Measurements from ENCODE around the gene TNP2. TPM values are rescaled to one million over a fixed set of nuclear protein-coding genes. Genes with fewer than 3 reads are reported as not detected.

TNP2 gene
- total and polyA plus RNA-seq, 9 of the 15 experiments (the other 6 are each of a cell fraction or from before 2014, with no cell fraction given) = not detected

DNA sequence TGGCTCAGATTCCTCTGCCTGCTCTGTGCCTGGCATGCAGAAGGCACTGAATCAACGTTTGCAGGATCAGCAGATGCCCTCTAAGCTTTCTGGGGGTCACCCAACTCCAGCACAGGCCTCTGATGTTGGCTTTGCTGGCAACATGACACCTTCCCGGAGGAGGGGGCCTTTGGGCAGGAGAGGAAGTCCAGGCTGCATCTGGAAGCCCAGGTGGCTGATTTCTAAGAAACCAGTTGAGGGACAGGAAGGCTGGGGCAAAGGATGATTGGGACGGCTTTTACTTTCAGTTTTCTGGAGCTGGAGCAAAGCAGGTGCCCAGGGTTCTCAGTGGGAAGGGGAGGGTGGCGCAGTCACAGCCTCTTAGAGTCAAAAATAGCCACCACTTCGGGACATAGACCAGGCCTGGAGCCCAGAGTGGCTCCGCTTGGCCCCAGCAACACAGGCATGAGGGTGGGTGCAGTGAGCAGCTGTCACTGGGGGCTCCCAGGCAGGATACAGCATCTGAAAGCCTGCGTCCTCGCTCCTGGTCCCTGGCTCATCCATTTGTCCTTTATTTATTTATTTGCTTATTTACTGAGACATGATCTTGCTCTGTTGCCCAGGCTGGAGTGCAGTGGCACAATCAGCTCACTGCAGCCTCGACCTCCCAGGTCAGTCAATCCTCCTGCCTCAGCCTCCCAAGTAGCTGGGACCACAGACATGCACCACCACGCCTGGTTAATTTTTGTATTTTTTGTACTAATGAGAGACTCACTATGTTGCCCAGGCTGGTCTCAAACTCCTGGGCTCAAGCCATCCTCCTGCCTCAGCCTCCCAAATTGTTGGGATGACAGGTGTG is 28.3 kb downstream of the TNP2 start (continued):
- TF ChIP-seq, protein P1, sequence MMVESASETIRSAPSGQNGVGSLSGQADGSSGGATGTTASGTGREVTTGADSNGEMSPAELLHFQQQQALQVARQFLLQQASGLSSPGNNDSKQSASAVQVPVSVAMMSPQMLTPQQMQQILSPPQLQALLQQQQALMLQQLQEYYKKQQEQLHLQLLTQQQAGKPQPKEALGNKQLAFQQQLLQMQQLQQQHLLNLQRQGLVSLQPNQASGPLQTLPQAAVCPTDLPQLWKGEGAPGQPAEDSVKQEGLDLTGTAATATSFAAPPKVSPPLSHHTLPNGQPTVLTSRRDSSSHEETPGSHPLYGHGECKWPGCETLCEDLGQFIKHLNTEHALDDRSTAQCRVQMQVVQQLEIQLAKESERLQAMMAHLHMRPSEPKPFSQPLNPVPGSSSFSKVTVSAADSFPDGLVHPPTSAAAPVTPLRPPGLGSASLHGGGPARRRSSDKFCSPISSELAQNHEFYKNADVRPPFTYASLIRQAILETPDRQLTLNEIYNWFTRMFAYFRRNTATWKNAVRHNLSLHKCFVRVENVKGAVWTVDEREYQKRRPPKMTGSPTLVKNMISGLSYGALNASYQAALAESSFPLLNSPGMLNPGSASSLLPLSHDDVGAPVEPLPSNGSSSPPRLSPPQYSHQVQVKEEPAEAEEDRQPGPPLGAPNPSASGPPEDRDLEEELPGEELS (CRISPR knock-in tag; IDR thresholded peaks at IDR 0.05; ENCODE audit: borderline replicate concordance) = no peak
- TF ChIP-seq XRCC5 (IDR thresholded peaks at IDR 0.05; ENCODE audit: low read depth, low read length) (no peak), POU5F1 (IDR thresholded peaks at IDR 0.05; ENCODE audit: borderline replicate concordance, low read depth, low read length, partially characterized antibody) (no peak), ZFP1 (CRISPR knock-in tag; IDR thresholded peaks at IDR 0.05) (no peak), ASH1L (IDR thresholded peaks at IDR 0.05; ENCODE audit: borderline replicate concordance, low read depth, partially characterized antibody) (no peak), ATF7 (IDR thresholded peaks at IDR 0.05) (no peak), HMGN3 (IDR thresholded peaks at IDR 0.05; ENCODE audit: borderline replicate concordance, extremely low read depth, insufficient read length, low read depth, low read length) (no peak), MAZ (CRISPR knock-in tag; conservative IDR thresholded peaks at IDR 0.05 in 1 of 2, IDR thresholded peaks at IDR 0.05 in 1 of 2) (peak in 1 of 2 experiments; percentile 83; a peak in 2 of 4 replicates), MYNN (IDR thresholded peaks at IDR 0.05) (no peak), MYNN (CRISPR knock-in tag; IDR thresholded peaks at IDR 0.05) (no peak), ZNF140 (CRISPR knock-in tag; IDR thresholded peaks at IDR 0.05) (no peak), NFRKB (IDR thresholded peaks at IDR 0.05; ENCODE audit: low read depth) (no peak), GATA2 (CRISPR knock-in tag; IDR thresholded peaks at IDR 0.05) (no peak), NR1H2 (CRISPR knock-in tag; IDR thresholded peaks at IDR 0.05) (no peak), SPI1 (IDR thresholded peaks at IDR 0.05; ENCODE audit: borderline replicate concordance, low read depth, low read length) (peak; percentile 81; the same call in 1 of the 2 replicates), ZNF253 (CRISPR knock-in tag; conservative IDR thresholded peaks at IDR 0.05) (no peak), ZBTB17 (CRISPR knock-in tag; IDR thresholded peaks at IDR 0.05) (no peak), CBX8 (IDR thresholded peaks at IDR 0.05; ENCODE audit: borderline replicate concordance, extremely low read depth, low read depth, low read length, poor library complexity, severe bottlenecking) (no peak), ATF1 (CRISPR knock-in tag; IDR thresholded peaks at IDR 0.05) (no peak), ATF1 (tag; IDR thresholded peaks at IDR 0.05) (no peak)
- TF ChIP-seq, protein P2, sequence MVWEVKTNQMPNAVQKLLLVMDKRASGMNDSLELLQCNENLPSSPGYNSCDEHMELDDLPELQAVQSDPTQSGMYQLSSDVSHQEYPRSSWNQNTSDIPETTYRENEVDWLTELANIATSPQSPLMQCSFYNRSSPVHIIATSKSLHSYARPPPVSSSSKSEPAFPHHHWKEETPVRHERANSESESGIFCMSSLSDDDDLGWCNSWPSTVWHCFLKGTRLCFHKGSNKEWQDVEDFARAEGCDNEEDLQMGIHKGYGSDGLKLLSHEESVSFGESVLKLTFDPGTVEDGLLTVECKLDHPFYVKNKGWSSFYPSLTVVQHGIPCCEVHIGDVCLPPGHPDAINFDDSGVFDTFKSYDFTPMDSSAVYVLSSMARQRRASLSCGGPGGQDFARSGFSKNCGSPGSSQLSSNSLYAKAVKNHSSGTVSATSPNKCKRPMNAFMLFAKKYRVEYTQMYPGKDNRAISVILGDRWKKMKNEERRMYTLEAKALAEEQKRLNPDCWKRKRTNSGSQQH (CRISPR knock-in tag; IDR thresholded peaks at IDR 0.05) = no peak
- TF ChIP-seq, protein P3, sequence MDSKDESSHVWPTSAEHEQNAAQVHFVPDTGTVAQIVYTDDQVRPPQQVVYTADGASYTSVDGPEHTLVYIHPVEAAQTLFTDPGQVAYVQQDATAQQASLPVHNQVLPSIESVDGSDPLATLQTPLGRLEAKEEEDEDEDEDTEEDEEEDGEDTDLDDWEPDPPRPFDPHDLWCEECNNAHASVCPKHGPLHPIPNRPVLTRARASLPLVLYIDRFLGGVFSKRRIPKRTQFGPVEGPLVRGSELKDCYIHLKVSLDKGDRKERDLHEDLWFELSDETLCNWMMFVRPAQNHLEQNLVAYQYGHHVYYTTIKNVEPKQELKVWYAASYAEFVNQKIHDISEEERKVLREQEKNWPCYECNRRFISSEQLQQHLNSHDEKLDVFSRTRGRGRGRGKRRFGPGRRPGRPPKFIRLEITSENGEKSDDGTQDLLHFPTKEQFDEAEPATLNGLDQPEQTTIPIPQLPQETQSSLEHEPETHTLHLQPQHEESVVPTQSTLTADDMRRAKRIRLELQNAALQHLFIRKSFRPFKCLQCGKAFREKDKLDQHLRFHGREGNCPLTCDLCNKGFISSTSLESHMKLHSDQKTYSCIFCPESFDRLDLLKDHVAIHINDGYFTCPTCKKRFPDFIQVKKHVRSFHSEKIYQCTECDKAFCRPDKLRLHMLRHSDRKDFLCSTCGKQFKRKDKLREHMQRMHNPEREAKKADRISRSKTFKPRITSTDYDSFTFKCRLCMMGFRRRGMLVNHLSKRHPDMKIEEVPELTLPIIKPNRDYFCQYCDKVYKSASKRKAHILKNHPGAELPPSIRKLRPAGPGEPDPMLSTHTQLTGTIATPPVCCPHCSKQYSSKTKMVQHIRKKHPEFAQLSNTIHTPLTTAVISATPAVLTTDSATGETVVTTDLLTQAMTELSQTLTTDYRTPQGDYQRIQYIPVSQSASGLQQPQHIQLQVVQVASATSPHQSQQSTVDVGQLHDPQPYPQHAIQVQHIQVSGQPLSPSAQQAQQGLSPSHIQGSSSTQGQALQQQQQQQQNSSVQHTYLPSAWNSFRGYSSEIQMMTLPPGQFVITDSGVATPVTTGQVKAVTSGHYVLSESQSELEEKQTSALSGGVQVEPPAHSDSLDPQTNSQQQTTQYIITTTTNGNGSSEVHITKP (IDR thresholded peaks at IDR 0.05; ENCODE audit: partially characterized antibody) = no peak

All from K562 (cell line).